TTC549 (cell line): ENCODE results near the gene SMYD3.

Source experiments
- FAIRE-seq: peaks from 2 replicates; lab custom pipeline; 2012; peaks lifted over from hg19 to GRCh38; lab: Jason Lieb, UNC

SMYD3 gene

DNA sequence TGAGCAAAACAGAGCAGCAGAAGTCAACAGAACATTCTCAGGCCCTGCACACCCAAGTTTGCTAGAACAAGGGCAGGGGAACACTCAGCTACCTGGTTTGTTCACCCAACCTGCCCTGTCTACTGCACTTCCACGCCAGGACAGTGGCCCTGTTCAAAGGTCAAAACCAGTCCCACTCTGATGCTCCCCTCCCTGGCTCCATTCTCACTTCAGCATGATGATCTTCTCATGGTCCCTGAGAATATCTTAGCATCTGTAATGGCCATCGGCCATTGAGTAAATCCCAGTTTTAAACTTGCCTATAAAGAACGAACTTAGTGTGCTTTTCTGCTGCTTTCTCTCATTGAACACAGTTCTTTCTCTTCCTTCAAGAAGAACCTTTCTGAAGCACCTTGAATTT is 293.6 kb downstream of the SMYD3 start:
- no peak for FAIRE-seq

DNA sequence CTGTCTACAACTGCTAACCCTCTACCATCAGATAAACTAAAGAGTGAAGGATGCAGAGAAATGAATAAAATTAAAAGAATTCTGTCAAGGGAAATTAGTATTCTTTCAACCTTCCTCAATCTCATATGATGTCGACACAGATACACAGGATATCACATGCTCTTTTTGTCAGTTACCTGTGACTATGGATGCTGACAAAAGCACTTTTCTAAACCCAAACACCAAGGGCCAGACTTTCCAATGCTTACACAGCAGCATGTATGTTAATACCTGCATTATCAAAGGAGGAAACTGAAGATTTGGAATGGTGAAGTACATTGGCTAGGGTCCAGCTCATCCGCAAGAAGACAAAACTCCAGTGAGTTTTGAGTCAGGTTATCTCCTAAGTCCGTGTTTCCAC is 294.0 kb downstream of the SMYD3 start:
- FAIRE-seq, result no peak

- FAIRE-seq, result peak; percentile 91
These were observed 295.1 kb downstream of the SMYD3 start for GRCh38 chr1:246212013-246212412.

- FAIRE-seq, result no peak
These were observed 296.3 kb downstream of the SMYD3 start for GRCh38 chr1:246210756-246211155.

- FAIRE-seq, result no peak
These were observed 299.0 kb downstream of the SMYD3 start for GRCh38 chr1:246208105-246208504.

DNA sequence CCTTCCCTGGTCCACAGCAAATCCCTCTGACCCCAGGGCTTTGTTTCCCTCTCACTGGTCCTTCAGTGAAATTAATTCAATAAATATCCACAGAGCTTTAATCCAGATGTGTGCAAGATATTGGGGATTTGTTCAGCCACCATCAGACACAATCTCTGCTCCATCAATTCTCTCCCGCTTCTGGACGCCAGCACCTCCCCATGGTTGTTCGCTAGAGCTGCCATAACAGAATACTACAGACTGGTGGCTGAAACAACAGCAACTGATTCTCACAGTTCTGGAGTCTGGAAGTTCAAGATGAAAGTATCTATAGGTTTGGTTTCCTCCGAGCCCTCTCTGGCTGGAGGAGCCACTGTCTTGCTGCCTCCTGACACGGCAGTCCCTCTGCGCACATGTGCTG is 303.9 kb downstream of the SMYD3 start:
- FAIRE-seq, result no peak

- FAIRE-seq, result no peak
These were observed 306.3 kb downstream of the SMYD3 start for GRCh38 chr1:246200738-246201137.

- FAIRE-seq, result no peak
These were observed 306.9 kb downstream of the SMYD3 start for GRCh38 chr1:246200225-246200624.

DNA sequence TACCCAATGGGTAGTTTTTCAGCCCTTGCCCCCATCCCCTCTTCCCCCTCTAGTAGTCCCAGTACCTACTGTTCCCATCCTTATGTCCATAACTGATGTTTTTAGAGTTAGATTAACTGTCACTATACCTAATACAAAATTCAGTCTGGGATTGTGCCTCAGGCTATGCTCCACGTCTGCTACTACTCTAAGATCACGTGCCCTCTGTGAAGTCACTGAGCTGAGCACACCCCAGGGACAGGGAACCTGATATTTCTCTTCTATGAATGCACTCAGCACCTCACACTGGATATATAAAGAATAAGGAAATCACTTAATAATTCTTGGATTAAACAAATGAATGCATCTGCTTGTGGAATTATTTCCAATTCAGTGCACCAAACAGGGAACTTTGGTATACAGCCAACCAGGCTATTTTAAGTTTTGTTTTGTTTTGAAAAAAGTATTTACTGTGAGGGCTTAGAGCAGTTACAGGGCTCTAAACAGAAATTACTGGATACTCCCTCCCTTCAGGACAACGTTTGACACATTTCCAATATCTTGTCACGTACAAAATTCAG is 307.9 kb downstream of the SMYD3 start:
- FAIRE-seq, result no peak

DNA sequence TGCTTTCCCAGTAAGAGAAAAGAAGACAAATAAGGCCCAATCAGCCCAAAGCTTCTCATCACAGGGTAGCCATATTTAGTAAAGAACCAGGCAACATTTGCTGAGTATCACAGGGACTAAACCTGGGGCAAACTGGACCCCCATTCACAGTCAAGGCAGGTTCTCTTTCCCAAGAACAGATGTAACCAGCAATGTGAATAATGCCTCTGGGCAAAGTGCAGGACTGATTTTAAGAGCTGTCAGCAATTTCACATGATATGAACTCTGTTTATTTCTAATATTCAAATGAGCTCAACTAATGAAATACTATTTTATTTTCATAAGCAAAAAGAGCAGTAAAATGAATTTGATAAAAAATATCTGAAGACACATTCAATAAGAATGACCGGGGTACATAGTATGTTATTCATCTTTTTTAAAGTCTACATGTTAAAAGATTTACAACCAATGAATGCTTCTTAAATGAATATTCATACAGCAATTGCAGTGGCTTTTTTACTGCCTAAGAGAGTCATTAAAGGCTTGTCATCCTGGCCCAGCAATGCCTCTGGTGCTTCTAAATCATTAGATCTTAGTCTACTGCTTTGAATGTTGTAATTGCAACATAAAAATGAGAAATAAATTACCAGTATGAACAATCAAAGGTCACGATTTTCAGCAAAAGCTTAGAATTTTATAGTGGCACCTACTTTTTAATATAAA is 308.8 kb downstream of the SMYD3 start:
- no peak for FAIRE-seq

- FAIRE-seq, result no peak
These were observed 310.0 kb downstream of the SMYD3 start for GRCh38 chr1:246197076-246197475.

- FAIRE-seq, result no peak
These were observed 311.8 kb downstream of the SMYD3 start for GRCh38 chr1:246195296-246195695.

DNA sequence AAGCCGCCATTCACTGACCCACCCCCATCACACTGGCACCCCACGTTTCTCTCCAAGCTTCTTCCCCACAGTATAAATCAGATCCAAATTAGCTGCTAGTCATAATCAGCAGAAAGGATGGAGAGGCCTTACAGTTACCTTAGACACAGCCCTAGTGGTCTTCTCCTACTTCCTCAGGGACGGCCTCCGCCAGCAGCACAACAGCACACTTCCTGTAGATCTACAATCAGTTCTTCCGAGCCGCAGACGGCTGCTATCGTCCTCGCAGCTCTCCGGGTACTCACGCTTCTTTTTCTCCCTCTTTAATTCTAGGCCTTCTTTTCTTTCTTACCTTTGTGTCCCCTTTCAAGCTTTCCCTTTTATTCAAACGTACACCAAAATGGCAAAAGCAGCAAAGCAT is 313.5 kb downstream of the SMYD3 start:
- FAIRE-seq, result no peak

DNA sequence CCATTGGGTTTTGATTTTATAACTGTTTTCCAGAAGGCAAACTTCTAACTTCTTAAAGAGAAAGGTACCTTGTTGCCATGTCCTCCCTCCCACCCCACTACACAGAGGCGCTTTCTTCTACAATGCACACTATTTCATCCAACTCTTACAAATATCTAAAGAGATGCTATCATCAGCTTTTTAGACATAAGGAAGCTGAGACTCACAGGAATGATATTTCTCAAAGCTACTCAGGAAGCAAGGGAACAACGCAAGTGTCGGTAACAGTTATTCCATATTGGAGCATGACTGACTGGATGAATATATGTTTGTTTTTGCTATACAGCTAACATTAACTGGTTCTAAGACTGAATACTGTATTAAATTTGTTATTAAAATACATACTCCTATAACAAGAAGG is 318.0 kb downstream of the SMYD3 start:
- FAIRE-seq, result no peak

GRCh38 chr1:246187834-246188372 is 319.2 kb downstream of the SMYD3 start:
- FAIRE-seq, result no peak

GRCh38 chr1:246184503-246184902 is 322.6 kb downstream of the SMYD3 start:
- no peak for FAIRE-seq

- FAIRE-seq, result no peak
These were observed 324.8 kb downstream of the SMYD3 start for GRCh38 chr1:246182149-246182851.

GRCh38 chr1:246181241-246181640 is 325.8 kb downstream of the SMYD3 start:
- FAIRE-seq, result no peak

DNA sequence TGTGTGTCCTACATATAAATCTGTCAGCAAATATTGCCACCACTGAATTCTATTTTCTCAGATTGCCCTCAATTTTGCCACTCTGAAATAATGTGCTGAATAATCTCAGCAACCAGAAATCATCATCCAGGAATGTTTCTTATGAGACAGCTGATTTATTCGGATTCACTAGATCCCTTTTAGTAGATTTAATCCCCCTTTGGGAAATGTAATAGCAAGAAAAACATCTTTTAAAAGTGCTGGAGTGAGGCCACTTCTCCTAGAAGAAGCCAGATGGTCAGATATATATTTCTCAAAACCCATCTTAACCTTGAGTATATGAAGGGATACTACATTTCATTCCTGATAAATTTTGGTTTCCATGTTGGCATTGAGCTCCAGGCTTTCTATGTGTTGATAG is 327.7 kb downstream of the SMYD3 start:
- no peak for FAIRE-seq

DNA sequence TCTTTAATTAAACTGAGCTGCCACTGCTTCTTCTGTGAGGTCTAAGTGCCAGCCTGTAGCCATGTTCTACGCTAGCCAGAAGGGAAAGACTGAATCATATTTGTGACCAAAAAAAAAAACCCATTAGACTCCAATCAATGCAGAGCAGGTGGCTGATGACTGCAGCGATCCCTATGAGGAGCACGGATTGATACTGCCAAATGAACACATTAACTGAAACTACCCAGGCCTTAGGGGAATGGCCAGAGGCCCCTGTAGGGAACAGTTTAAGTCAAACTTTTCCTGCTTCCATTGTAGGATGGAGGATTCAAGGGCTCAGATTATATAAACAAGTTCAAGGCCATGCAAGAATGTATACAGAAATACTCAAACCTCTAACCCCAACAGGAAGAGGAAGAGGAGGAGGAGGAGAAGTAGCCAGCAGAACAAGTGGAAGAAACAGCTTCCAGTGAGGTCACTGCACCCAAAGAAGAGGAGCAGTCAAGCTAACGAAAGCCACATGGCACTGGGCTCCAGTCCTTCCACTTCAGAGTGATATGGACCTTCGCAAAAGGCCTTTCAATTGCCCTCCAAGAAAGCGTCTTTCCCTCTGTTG is 328.3 kb downstream of the SMYD3 start:
- no peak for FAIRE-seq

DNA sequence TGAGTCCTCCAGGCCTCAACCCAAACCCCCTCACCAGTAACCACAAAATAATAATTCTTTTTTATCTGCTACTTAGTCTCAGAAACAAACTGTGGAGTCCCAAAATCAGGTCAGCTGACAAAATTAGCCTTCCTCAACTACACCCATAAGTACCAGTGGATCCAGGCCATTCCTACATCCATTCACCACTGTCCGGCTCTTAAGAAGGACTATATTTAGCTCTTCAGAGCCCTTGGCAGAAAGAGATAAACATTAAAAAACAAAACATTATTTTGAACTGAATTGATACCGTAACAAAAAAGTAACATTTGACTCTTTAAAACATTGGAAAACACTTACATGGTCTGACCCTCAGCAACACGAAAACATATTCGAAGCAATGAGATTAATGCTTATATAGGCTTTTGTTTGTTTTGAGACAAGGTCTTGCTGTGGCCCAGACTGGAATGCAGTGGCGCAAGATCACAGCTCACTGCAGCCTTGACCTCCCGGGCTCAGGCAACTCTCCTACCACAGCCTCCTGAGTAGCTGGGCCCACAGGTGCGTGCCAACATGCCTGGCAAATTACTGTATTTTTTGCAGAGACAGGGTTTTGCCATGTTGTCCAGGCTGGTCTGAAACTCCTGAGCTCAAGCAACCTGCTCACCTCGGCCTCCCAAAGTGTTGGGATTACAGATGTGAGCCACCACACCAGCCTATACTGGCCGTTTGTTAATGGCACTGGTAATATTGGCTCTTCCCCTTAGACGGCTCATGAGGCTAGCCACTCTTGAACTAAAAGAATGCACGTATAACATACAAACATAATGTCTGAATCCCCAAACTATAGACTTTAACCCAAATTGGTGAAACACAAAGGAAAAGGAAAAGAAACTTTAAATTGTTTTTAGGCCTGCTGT is 330.7 kb downstream of the SMYD3 start:
- FAIRE-seq, result no peak
